PFSK-1 (cell line): ENCODE measurements around the gene LSAMP.

ENCODE experiments used
- POLR2AphosphoS5 ChIP-seq: IDR thresholded peaks from 2 replicates; pipeline ENCODE4 v1.6.1; 2012; ENCODE audit warnings: low read depth, mild to moderate bottlenecking, control low read depth, low read length, moderate library complexity
- SIN3A ChIP-seq: IDR thresholded peaks from 2 replicates; pipeline ENCODE4 v1.6.1; 2012; ENCODE audit warnings: mild to moderate bottlenecking, low read length, moderate library complexity, borderline replicate concordance; ENCODE audit not compliant: insufficient read depth

- TF ChIP-seq SIN3A (no peak), POLR2AphosphoS5 (no peak)
Measured at GRCh38 chr3:116032176-116032575, 413.1 kb downstream of the LSAMP start.
